ENCODE results near the gene TOB1.

Gene TOB1

GRCh38 chr17:50848711-50849110 is 17.4 kb downstream of the TOB1 start:
- DNase-seq = no peak

DNA sequence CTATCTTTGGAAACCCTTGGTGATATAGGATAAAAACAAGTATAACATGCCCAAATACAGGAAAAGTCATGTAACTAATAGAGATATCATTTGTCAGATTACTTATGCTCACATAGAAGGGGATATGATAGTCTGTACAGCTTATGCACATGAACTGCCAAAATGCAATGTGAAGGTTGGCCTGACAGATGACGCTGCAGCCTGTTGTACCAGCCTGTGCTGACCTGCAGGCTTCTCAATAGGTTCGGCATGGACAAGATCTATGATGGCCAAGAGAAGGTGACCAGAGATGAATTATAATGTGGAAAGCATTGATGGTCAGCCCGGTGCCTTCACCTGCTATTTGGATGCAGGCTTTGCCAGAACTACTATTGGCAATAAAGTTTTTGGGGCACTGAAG is 18.1 kb downstream of the TOB1 start:
- DNase-seq = no peak

- no peak for DNase-seq
Observed at GRCh38 chr17:50847566-50847965, 18.6 kb downstream of the TOB1 start.

- DNase-seq = peak in 3 of 56 donors; percentile 16 to 47 (median 22)
Observed at GRCh38 chr17:50845240-50846147, 20.7 kb downstream of the TOB1 start.

DNA sequence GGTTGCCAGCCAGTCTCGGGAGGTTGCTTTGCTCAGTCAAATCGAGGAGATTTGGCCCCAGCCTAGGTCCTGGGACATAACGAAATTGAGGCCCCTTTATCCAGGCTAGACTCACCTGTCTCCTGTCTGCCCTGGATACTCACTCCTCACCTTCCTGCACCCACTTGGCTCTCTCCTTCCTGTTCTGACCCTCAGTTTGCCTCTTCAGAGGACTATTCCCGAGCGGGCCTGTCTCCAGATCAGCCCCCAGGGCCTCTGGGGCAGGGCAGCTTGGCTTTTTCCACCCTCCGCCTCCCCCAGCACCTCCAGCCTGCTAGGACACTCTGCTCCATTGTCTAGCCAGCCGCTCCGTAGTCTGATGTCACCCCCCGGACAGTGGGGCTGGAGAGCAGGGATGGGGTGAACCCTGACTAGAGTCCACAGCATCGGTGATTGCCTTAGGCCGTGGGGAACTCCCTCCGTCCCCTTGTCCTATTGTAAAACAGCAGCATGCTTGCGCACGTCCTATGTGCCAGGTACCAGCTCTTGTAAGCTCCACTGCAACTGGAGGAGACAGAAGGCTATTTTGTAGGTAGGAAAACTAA is 21.9 kb downstream of the TOB1 start:
- peak in 31 of 56 donors; percentile 16 to 67 (median 40) for DNase-seq

DNA sequence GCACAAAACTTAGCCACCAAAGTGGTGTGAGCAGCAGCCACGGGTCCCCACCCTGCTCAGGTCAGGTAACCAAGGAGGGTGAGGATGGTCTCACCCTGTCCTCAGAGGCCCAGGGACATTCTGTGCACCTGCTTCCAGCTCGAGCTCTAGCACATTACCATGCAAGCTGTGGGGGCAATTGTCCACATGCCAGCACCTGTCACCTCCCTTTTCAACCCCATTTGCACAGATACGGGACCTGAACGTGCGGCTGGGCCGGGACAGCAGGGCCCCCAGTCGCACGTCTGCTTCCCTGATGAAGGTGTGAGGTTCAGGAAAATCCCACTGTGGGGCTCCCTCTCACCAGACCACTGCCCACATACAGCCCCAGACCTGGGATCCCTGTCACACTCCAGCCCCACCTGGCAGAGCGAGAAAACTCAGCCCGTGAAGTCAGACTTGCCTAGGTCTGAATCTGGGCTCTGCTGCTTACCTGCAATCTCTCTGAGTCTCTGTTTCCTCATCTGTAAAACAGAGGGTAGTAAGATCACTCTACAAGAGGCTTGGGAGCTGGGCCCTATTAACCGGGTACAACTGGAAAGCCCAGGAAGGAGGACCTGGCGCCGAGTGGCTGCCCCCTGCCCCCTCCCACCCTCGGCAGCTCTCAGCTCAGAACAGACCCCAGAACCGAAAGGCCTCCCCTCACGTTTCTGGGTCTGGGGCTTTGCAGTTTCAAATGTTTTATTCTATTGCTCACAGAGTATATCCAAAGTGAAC is 22.8 kb downstream of the TOB1 start:
- DNase-seq = no peak

DNA sequence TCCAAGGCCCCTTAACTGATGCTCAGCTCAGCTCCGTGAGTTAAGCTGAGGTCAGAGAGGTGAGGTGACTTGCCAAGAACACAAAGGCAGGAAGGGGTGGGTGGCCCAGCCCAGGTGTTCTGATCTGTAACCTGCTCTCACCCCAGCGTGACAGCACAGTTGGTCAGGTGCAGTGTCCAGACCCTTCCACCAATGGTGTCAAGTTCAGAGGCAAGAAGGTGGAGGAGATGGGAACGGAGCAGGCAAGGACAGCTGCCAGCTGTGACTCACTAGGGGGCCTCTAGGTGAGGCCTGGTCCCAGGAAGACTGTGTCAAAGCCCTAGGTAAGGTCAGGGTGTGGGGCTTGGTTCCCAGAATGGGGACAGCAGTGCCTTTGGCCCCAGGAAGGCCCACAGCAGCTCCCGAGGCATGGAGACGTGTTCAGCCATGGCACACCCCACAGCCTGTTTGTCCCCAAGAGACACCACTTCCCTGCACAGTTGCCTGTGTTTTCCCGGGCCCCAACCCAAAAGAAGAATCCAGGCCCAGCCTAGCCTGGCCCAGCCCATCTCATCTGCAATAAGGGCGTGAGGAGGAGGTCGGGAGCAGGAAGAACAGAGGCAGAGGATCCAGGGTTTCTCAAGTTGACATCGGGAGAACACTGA is 23.5 kb downstream of the TOB1 start:
- DNase-seq = no peak

GRCh38 chr17:50841949-50842354 is 24.2 kb downstream of the TOB1 start:
- DNase-seq = peak in 51 of 56 donors; percentile 20 to 88 (median 59)

DNA sequence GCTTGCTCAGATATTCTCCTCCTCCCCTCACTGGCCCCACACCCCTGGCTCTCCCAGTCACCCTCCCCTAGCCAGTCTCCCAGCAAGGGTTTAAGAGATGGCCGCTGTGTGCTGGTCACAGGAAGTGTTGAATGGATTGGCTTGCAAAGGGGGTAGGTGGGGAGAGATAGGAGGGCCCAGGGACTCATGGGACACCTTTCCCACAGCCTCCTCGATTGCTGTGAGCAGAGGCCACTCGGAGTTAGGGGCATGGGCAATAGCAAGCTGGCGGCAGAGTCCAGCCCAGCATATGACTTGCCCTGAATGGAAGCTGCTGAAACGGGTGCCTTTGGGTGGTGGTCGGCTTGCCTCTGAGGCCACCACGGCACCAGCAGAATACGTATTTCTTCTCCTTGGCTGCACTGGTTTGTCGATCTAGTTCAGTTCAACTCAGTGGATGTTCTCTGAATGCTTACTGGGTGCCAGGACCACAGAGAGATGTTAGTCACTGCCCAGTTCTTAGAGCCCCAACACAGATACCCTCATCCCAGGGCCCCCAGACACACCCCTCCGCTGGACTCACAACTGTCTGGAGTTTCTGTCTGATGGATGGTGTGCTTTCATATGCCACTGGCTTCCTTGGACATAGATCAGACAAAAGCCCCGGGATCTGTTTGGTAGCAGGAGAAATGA is 24.7 kb downstream of the TOB1 start:
- DNase-seq = no peak

DNA sequence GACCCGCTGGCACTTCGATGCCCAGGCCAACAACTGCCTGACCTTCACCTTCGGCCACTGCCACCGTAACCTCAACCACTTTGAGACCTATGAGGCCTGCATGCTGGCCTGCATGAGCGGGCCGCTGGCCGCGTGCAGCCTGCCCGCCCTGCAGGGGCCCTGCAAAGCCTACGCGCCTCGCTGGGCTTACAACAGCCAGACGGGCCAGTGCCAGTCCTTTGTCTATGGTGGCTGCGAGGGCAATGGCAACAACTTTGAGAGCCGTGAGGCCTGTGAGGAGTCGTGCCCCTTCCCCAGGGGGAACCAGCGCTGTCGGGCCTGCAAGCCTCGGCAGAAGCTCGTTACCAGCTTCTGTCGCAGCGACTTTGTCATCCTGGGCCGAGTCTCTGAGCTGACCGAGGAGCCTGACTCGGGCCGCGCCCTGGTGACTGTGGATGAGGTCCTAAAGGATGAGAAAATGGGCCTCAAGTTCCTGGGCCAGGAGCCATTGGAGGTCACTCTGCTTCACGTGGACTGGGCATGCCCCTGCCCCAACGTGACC is 25.8 kb downstream of the TOB1 start:
- DNase-seq = no peak

DNA sequence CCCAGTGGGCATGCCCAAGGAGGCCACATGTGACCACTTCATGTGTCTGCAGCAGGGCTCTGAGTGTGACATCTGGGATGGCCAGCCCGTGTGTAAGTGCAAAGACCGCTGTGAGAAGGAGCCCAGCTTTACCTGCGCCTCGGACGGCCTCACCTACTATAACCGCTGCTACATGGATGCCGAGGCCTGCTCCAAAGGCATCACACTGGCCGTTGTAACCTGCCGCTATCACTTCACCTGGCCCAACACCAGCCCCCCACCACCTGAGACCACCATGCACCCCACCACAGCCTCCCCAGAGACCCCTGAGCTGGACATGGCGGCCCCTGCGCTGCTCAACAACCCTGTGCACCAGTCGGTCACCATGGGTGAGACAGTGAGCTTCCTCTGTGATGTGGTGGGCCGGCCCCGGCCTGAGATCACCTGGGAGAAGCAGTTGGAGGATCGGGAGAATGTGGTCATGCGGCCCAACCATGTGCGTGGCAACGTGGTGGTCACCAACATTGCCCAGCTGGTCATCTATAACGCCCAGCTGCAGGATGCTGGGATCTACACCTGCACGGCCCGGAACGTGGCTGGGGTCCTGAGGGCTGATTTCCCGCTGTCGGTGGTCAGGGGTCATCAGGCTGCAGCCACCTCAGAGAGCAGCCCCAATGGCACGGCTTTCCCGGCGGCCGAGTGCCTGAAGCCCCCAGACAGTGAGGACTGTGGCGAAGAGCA is 26.4 kb downstream of the TOB1 start:
- DNase-seq = no peak

- DNase-seq = peak in 32 of 56 donors; percentile 15 to 66 (median 46)
Observed at GRCh38 chr17:50837980-50838954, 27.9 kb downstream of the TOB1 start.

- DNase-seq = no peak
Observed at GRCh38 chr17:50837286-50837979, 28.7 kb downstream of the TOB1 start.

DNA sequence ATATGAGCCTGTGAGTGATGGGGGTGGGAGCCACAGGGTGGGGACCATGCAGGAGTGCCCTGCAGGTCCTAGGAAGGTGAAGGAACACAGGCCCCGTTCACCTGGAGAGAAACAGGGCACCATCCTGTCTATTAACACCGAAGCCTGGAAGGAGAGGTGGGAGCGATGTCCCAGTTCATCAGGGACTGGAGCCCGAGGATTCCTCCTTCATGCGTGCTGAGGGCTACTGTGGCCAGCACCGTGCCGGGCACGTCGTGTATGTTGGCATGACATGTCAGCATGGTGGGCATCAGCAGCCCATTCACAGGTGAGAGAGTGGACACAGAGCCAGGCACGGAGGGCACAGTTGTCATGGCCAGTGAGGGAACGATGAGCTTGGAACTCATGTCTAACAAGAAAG is 29.3 kb downstream of the TOB1 start:
- no peak for DNase-seq

GRCh38 chr17:50835301-50836234 is 30.6 kb downstream of the TOB1 start, which contains the start of gene WFIKKN2:
Gene WFIKKN2 (plus strand): TSS chr17:50835586. CDS start chr17:50835938, 352 bp downstream.
- no peak for DNase-seq

GRCh38 chr17:50834429-50835300 is 31.5 kb downstream of the TOB1 start:
- peak in 1 of 56 donors; percentile 11 for DNase-seq
